Natural killer cell (primary cell): ENCODE data around the gene FER1L5. TPM values are rescaled to one million over a fixed set of nuclear protein-coding genes. Genes with fewer than 3 reads are reported as not detected.

ENCODE experiments used
- ATAC-seq, 3 donors: fragments of 150-1000 bp in 2 of 3; fragments of 200-7000 bp in 1 of 3; cut with Tn5 transposase; 1 replicate in 1 of 3; 2 replicates in 2 of 3; pipeline ENCODE4 v1.10.0; 2021; ENCODE audit warnings: mild to moderate bottlenecking in 2 of 3, moderate library complexity in 2 of 3
- DNase-seq, 2 donors: peaks; one replicate each; pipeline versions ENCODE4 v3.0.0 to v3.0.0-alpha.2; 2013 to 2021; ENCODE audit warnings: mixed read lengths in 1 of 2
- H3K27ac ChIP-seq: one replicate; pipeline ENCODE4 v1.5.1; 2013; ENCODE audit warnings: mild to moderate bottlenecking, low read length
- H3K27me3 ChIP-seq: one replicate; pipeline ENCODE4 v1.6.1; 2013; ENCODE audit warnings: low read length; ENCODE audit not compliant: control insufficient read depth, insufficient read depth
- H3K36me3 ChIP-seq: one replicate; pipeline ENCODE4 v1.6.1; 2013; ENCODE audit warnings: low read length; ENCODE audit not compliant: control insufficient read depth, insufficient read depth
- H3K4me1 ChIP-seq: one replicate; pipeline ENCODE4 v1.6.1; 2013; ENCODE audit warnings: low read length; ENCODE audit not compliant: control insufficient read depth, insufficient read depth
- H3K4me3 ChIP-seq: one replicate; pipeline ENCODE4 v1.5.1; 2013; ENCODE audit warnings: low read length
- H3K9me3 ChIP-seq: one replicate; pipeline ENCODE4 v1.6.1; 2013; ENCODE audit warnings: low read length; ENCODE audit not compliant: control insufficient read depth, insufficient read depth
- H3K27ac Mint-ChIP-seq, 2 donors: one replicate each; pipeline ENCODE4 v1.8.0; 2022; ENCODE audit warnings: mild to moderate bottlenecking in 2 of 2, mixed read lengths in 2 of 2, moderate library complexity in 1 of 2
- H3K27me3 Mint-ChIP-seq, 2 donors: one replicate each; pipeline ENCODE4 v1.8.0; 2022; ENCODE audit warnings: low read depth in 2 of 2, mixed read lengths in 2 of 2
- H3K36me3 Mint-ChIP-seq: one replicate; pipeline ENCODE4 v1.8.0; 2022; ENCODE audit warnings: mixed read lengths
- H3K4me1 Mint-ChIP-seq, 2 donors: one replicate each; pipeline ENCODE4 v1.8.0; 2022; ENCODE audit warnings: mixed read lengths in 2 of 2
- H3K4me3 Mint-ChIP-seq: one replicate; pipeline ENCODE4 v1.8.0; 2022; ENCODE audit warnings: mild to moderate bottlenecking, moderate library complexity, mixed read lengths
- H3K9me3 Mint-ChIP-seq, 2 donors: one replicate each; pipeline ENCODE4 v1.8.0; 2022; ENCODE audit warnings: mixed read lengths in 2 of 2
- CTCF ChIP-seq: fragments of 200-600 bp; IDR thresholded peaks from one replicate; pipeline ENCODE4 v1.8.0; 2022; ENCODE audit warnings: antibody characterized with exemption
- WGBS: methylation state at CpG from one replicate; pipeline ENCODE4 v1.1.7; 2013; ENCODE audit warnings: missing lambda C conversion rate; ENCODE audit not compliant: insufficient coverage; 5-methylcytosine and 5-hydroxymethylcytosine counted together
- intact Hi-C: fragments of 100-400 bp; cut with micrococcal nuclease; formaldehyde crosslinking; loops from one replicate; pipeline ENCODE4 v1.14.2; 2022
- total RNA-seq, 4 donors: library from RNA; stranded (reverse); fragments of 120-200 nt in 1 of 4; gene quantifications; one replicate each; pipeline versions ENCODE4 v1.2.3 to v1.2.4, GENCODE V29; 2013 to 2022

FER1L5 gene
- total RNA-seq, 3 donors from 2014 or later (not counting 1 experiment from before 2014, with no cell fraction given), result not detected

DNA sequence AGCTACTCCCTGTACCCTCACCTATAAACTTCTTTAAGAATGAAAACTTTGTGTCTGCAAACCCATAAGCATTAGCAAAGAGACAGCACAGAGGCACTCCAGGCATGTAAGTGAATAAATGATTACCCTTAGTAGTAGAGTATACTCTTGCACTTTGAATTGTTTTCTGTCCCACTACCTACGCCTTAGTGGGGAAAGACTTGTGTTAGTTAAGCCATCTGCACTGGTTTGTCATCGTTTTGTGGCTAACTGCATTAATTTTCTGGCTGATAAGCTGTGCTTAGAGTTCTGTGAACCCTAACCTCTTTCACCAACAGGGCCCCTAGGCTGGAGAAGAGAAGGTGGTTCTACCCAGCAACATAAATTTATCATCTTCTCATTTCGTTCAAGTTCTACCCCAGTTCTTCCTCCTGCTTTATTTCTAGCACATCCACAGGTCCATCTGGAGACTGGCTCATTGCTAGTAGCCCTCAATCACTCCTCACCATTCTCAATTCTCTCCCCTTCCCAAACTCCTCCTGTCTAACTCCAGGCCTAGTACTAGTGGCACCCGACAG lies 96.6 kb downstream of the FER1L5 start:
- Mint-ChIP-seq H3K27me3 (no peaks in the 10 kb centered on the region), H3K36me3 (peaks cover under 1% of the 10 kb centered on the region), H3K27ac (peak overlapping the region; percentile 83 to 93), H3K9me3 (no peaks in the 10 kb centered on the region), H3K4me1 (peaks cover 18 to 33% of the 10 kb centered on the region in 2 donors), H3K4me3 (peak overlapping the region; percentile 98)
- DNase-seq (no peak), ATAC-seq (no peak)
- no peak for TF ChIP-seq CTCF
- Histone ChIP-seq H3K27ac (peak overlapping the region; percentile 14), H3K4me1 (peaks cover 15% of the 10 kb centered on the region), H3K27me3 (no peaks in the 10 kb centered on the region), H3K36me3 (peaks cover 5% of the 10 kb centered on the region), H3K4me3 (peak overlapping the region; percentile 73), H3K9me3 (no peaks in the 10 kb centered on the region)
- WGBS, result 22% methylated on average over 3 of the region's 4 CpGs
- intact Hi-C loops, result no loop called here

GRCh38 chr2:96739633-96740428 lies 97.3 kb downstream of the FER1L5 start, which contains the start of gene LMAN2L:
Gene LMAN2L (minus strand): TSS chr2:96740064. CDS start chr2:96740040, 24 bp downstream.
- Mint-ChIP-seq H3K4me1 (peaks cover 18 to 30% of the 10 kb centered on the region in 2 donors), H3K9me3 (no peaks in the 10 kb centered on the region), H3K27ac (peak within 1 kb of the TSS; percentile 83 to 93), H3K4me3 (peak within 1 kb of the TSS; percentile 98), H3K27me3 (no peaks in the 10 kb centered on the region), H3K36me3 (no peaks in the 10 kb centered on the region)
- no peaks in the 10 kb centered on the region for H3K27me3 ChIP-seq
- ATAC-seq (peak; percentile 99 to 100 (median 100)), DNase-seq (peak; percentile 93 to 97)
- under 1% methylated on average over 36 of the region's 43 CpGs for WGBS
- H3K4me3 ChIP-seq, result peak within 1 kb of the TSS; percentile 73
- H3K27ac ChIP-seq, result peak within 1 kb of the TSS; percentile 57
- H3K4me1 ChIP-seq, result peaks cover 15% of the 10 kb centered on the region
- no peaks in the 10 kb centered on the region for H3K9me3 ChIP-seq
- intact Hi-C loops, result loop anchor here (1.0 to 2.0 kb wide), 3 partner anchors 20 to 102 kb away; partner anchors contain the start of genes CNNM4 and KANSL3
- TF ChIP-seq CTCF, result no peak
- H3K36me3 ChIP-seq, result peaks cover 3% of the 10 kb centered on the region

- H3K27me3 ChIP-seq, result no peaks in the 10 kb centered on the region
- H3K27ac Mint-ChIP-seq, result no peak overlapping the region
- H3K9me3 Mint-ChIP-seq, result no peaks in the 10 kb centered on the region
- no peaks in the 10 kb centered on the region for H3K4me1 Mint-ChIP-seq
- H3K4me3 Mint-ChIP-seq, result no peak overlapping the region
- H3K27ac ChIP-seq, result no peak overlapping the region
- ATAC-seq (no peak), DNase-seq (no peak)
- no peaks in the 10 kb centered on the region for H3K4me1 ChIP-seq
- TF ChIP-seq CTCF, result no peak
- H3K27me3 Mint-ChIP-seq, result peaks cover 0 to 3% of the 10 kb centered on the region in 2 donors
- no peaks in the 10 kb centered on the region for H3K36me3 Mint-ChIP-seq
- WGBS, result 97% methylated on average over 3 of the region's 6 CpGs
- H3K4me3 ChIP-seq, result no peak overlapping the region
- intact Hi-C loops, result no loop called here
- no peaks in the 10 kb centered on the region for H3K36me3 ChIP-seq
- H3K9me3 ChIP-seq, result no peaks in the 10 kb centered on the region
Measured at GRCh38 chr2:96747061-96747617, 104.6 kb downstream of the FER1L5 start.
